Measurements from ENCODE around the gene YIF1A. TPM values are rescaled to one million over a fixed set of nuclear protein-coding genes. Genes with fewer than 3 reads are reported as not detected.
"Not testable (repeated sequence)": the region's sequence is repeated elsewhere in the genome, so short reads cannot be mapped to it uniquely, and the experiment has no call there.

YIF1A gene
- polyA plus RNA-seq, 3 donors: 50.0 to 81.1 (median 63.8) TPM

GRCh38 chr11:66277471-66278362 is 11.2 kb downstream of the YIF1A start, which contains the start of gene CNIH2:
Gene CNIH2, plus strand, starts transcription at chr11:66278175. Its CDS starts 282 bp downstream, at chr11:66278457.
- Histone ChIP-seq H3K27me3 (ENCODE audit: control insufficient read depth in 2 of 2, insufficient read depth in 2 of 2, low read length in 2 of 2) (peaks cover 3 to 23% of the 10 kb centered on the region in 2 donors), H3K9ac (ENCODE audit: insufficient read depth, low read length, poor library complexity, severe bottlenecking) (no peak within 1 kb of the TSS), H3K4me2 (replicated peaks; ENCODE audit: extremely low read depth, low read length, poor library complexity, severe bottlenecking) (peak within 1 kb of the TSS; percentile 64), H3K9me3 (replicated peaks in 1 of 2; ENCODE audit: control insufficient read depth in 1 of 2, insufficient read depth in 1 of 2, low read length in 2 of 2) (no peaks in the 10 kb centered on the region), H2AFZ (ENCODE audit: insufficient read depth, low read depth, low read length, poor library complexity, severe bottlenecking) (no peak within 1 kb of the TSS), H4K20me1 (ENCODE audit: insufficient read depth, low read length) (peaks cover 73% of the 10 kb centered on the region), H3K4me1 (ENCODE audit: control insufficient read depth in 1 of 2, insufficient read depth in 2 of 2, low read length in 2 of 2) (peaks cover 7 to 19% of the 10 kb centered on the region in 2 donors), H3K4me3 (replicated peaks in 1 of 3; ENCODE audit: low read depth in 2 of 3, low read length in 3 of 3) (peak within 1 kb of the TSS in 1 of 3 experiments; percentile 46), H3K36me3 (replicated peaks in 1 of 2; ENCODE audit: control insufficient read depth in 1 of 2, insufficient read depth in 2 of 2, low read length in 2 of 2) (peaks cover 37 to 38% of the 10 kb centered on the region in 2 donors), H3K79me2 (ENCODE audit: insufficient read depth, low read length) (peaks cover 1% of the 10 kb centered on the region), H3K27ac (ENCODE audit: low read depth in 1 of 2, low read length in 2 of 2) (no peak within 1 kb of the TSS)
- H3K36me3 Mint-ChIP-seq: peaks cover 47 to 50% of the 10 kb centered on the region in 2 donors
- peaks cover 27 to 37% (median 32%) of the 10 kb centered on the region in 3 donors for H3K27me3 Mint-ChIP-seq (ENCODE audit: low read depth in 3 of 3)
- peaks cover 18% of the 10 kb centered on the region for H3K4me1 Mint-ChIP-seq
- peak within 1 kb of the TSS; percentile 65 to 82 for H3K4me3 Mint-ChIP-seq
- WGBS (ENCODE audit: insufficient coverage): under 1% methylated on average over 83 of the region's 84 CpGs
- H3K27ac Mint-ChIP-seq: no peak within 1 kb of the TSS
- TF ChIP-seq, protein P1, sequence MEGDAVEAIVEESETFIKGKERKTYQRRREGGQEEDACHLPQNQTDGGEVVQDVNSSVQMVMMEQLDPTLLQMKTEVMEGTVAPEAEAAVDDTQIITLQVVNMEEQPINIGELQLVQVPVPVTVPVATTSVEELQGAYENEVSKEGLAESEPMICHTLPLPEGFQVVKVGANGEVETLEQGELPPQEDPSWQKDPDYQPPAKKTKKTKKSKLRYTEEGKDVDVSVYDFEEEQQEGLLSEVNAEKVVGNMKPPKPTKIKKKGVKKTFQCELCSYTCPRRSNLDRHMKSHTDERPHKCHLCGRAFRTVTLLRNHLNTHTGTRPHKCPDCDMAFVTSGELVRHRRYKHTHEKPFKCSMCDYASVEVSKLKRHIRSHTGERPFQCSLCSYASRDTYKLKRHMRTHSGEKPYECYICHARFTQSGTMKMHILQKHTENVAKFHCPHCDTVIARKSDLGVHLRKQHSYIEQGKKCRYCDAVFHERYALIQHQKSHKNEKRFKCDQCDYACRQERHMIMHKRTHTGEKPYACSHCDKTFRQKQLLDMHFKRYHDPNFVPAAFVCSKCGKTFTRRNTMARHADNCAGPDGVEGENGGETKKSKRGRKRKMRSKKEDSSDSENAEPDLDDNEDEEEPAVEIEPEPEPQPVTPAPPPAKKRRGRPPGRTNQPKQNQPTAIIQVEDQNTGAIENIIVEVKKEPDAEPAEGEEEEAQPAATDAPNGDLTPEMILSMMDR (IDR thresholded peaks at IDR 0.05): no peak
- no peak for DNase-seq
- intact Hi-C loops (cut with micrococcal nuclease): no loop called here
- H3K9me3 Mint-ChIP-seq: peaks cover 0 to 7% (median 2%) of the 10 kb centered on the region in 7 donors

- H3K4me3 ChIP-seq (replicated peaks in 1 of 3; ENCODE audit: low read depth in 2 of 3, low read length in 3 of 3): not testable (repeated sequence)
- peaks cover 44 to 45% of the 10 kb centered on the region in 2 donors for H3K36me3 ChIP-seq (replicated peaks in 1 of 2; ENCODE audit: control insufficient read depth in 1 of 2, insufficient read depth in 2 of 2, low read length in 2 of 2)
Measured at GRCh38 chr11:66277064-66277463, 11.9 kb downstream of the YIF1A start.

GRCh38 chr11:66276619-66277018 is 12.3 kb downstream of the YIF1A start:
- H3K9ac ChIP-seq (ENCODE audit: insufficient read depth, low read length, poor library complexity, severe bottlenecking); H3K4me2 ChIP-seq (replicated peaks; ENCODE audit: extremely low read depth, low read length, poor library complexity, severe bottlenecking); H3K4me3 ChIP-seq (replicated peaks in 1 of 3; ENCODE audit: low read depth in 2 of 3, low read length in 3 of 3); DNase-seq; H3K9me3 ChIP-seq (replicated peaks in 1 of 2; ENCODE audit: control insufficient read depth in 1 of 2, insufficient read depth in 1 of 2, low read length in 2 of 2); intact Hi-C loops (cut with micrococcal nuclease); H2AFZ ChIP-seq (ENCODE audit: insufficient read depth, low read depth, low read length, poor library complexity, severe bottlenecking); H3K27ac Mint-ChIP-seq; H3K4me1 ChIP-seq (ENCODE audit: control insufficient read depth in 1 of 2, insufficient read depth in 2 of 2, low read length in 2 of 2); H3K27ac ChIP-seq (ENCODE audit: low read depth in 1 of 2, low read length in 2 of 2); H3K9me3 Mint-ChIP-seq; H3K4me3 Mint-ChIP-seq: not testable (repeated sequence)
- Mint-ChIP-seq H3K27me3 (ENCODE audit: low read depth in 3 of 3) (peaks cover 25 to 35% (median 32%) of the 10 kb centered on the region in 3 donors), H3K4me1 (peaks cover 12% of the 10 kb centered on the region), H3K36me3 (peaks cover 58 to 61% of the 10 kb centered on the region in 2 donors)
- H3K79me2 ChIP-seq (ENCODE audit: insufficient read depth, low read length): peaks cover 11% of the 10 kb centered on the region
- 60% methylated on average over 7 of the region's 13 CpGs for WGBS (ENCODE audit: insufficient coverage)
- peaks cover 48 to 49% of the 10 kb centered on the region in 2 donors for H3K36me3 ChIP-seq (replicated peaks in 1 of 2; ENCODE audit: control insufficient read depth in 1 of 2, insufficient read depth in 2 of 2, low read length in 2 of 2)
- H3K27me3 ChIP-seq (ENCODE audit: control insufficient read depth in 2 of 2, insufficient read depth in 2 of 2, low read length in 2 of 2): peaks cover 3 to 23% of the 10 kb centered on the region in 2 donors
- peaks cover 77% of the 10 kb centered on the region for H4K20me1 ChIP-seq (ENCODE audit: insufficient read depth, low read length)

More at GRCh38 chr11:66277064-66277463, 11.9 kb downstream of the YIF1A start:
- intact Hi-C loops (cut with micrococcal nuclease); DNase-seq; H3K9me3 Mint-ChIP-seq; H3K79me2 ChIP-seq (ENCODE audit: insufficient read depth, low read length); H3K9me3 ChIP-seq (replicated peaks in 1 of 2; ENCODE audit: control insufficient read depth in 1 of 2, insufficient read depth in 1 of 2, low read length in 2 of 2); H3K9ac ChIP-seq (ENCODE audit: insufficient read depth, low read length, poor library complexity, severe bottlenecking); H3K27ac Mint-ChIP-seq; H3K4me2 ChIP-seq (replicated peaks; ENCODE audit: extremely low read depth, low read length, poor library complexity, severe bottlenecking); H3K27ac ChIP-seq (ENCODE audit: low read depth in 1 of 2, low read length in 2 of 2); H2AFZ ChIP-seq (ENCODE audit: insufficient read depth, low read depth, low read length, poor library complexity, severe bottlenecking): not testable (repeated sequence)
- H3K4me1 ChIP-seq (ENCODE audit: control insufficient read depth in 1 of 2, insufficient read depth in 2 of 2, low read length in 2 of 2): peaks cover 4 to 13% of the 10 kb centered on the region in 2 donors
- peaks cover 13% of the 10 kb centered on the region for H3K4me1 Mint-ChIP-seq
- peaks cover 77% of the 10 kb centered on the region for H4K20me1 ChIP-seq (ENCODE audit: insufficient read depth, low read length)
- WGBS (ENCODE audit: insufficient coverage): 20% methylated on average over 4 of the region's 4 CpGs
- peak overlapping the region in 1 of 2 donors; percentile 60 for H3K4me3 Mint-ChIP-seq
- peaks cover 27 to 36% (median 32%) of the 10 kb centered on the region in 3 donors for H3K27me3 Mint-ChIP-seq (ENCODE audit: low read depth in 3 of 3)
- peaks cover 3 to 23% of the 10 kb centered on the region in 2 donors for H3K27me3 ChIP-seq (ENCODE audit: control insufficient read depth in 2 of 2, insufficient read depth in 2 of 2, low read length in 2 of 2)
- H3K36me3 Mint-ChIP-seq: peaks cover 54 to 56% of the 10 kb centered on the region in 2 donors
